SK-N-SH (cell line): ENCODE measurements around the gene NCBP2L. TPM values are rescaled to one million over a fixed set of nuclear protein-coding genes. Genes with fewer than 3 reads are reported as not detected.

Experiments used
- CTCF ChIA-PET: fragments of 300-600, 350-600 bp; formaldehyde crosslinking; extraction: SDS; loops from one replicate; lab custom pipeline; 2021; lab: Yijun Ruan, JAX
- POLR2A ChIA-PET: fragments of 350-600 bp; sonication (Branson Sonifier 250); formaldehyde crosslinking; extraction: SDS; loops from one replicate; lab custom pipeline; 2020; ENCODE audit warnings: antibody characterized with exemption, inconsistent platforms; lab: Yijun Ruan, JAX
- DNase-seq: peaks from one replicate; pipeline ENCODE4 v3.0.0; 2012
- H2AFZ ChIP-seq: fragments of 200-600 bp; sonication (generic); 2 replicates; pipeline ENCODE4 v1.8.1; 2016; ENCODE audit warnings: antibody characterized with exemption, mild to moderate bottlenecking, low read depth
- H3F3A ChIP-seq: fragments of 200-600 bp; sonication (generic); replicated peaks from 2 replicates; pipeline ENCODE3; 2016; ENCODE audit warnings: antibody characterized with exemption, mild to moderate bottlenecking; ENCODE audit not compliant: insufficient read depth
- H3K27ac ChIP-seq, 2 experiments: fragments of 200-500 bp in 1 of 2; fragments of 200-600 bp in 1 of 2; sonication (Bioruptor generic) in 1 of 2; sonication (generic), shearing (Covaris generic) in 1 of 2; 2 replicates each; pipeline versions ENCODE4 v1.5.1 to v1.6.1; 2014 to 2016; ENCODE audit warnings: low read depth in 2 of 2, inconsistent platforms in 1 of 2, low read length in 1 of 2, mild to moderate bottlenecking in 1 of 2, mixed read lengths in 1 of 2
- H3K27me3 ChIP-seq: fragments of 200-600 bp; sonication (generic), shearing (Covaris generic); 2 replicates; pipeline ENCODE4 v1.6.1; 2016; ENCODE audit warnings: mixed run types; ENCODE audit not compliant: insufficient read depth
- H3K36me3 ChIP-seq, 2 experiments: fragments of 200-500 bp in 1 of 2; fragments of 200-600 bp in 1 of 2; sonication (Bioruptor generic) in 1 of 2; sonication (generic) in 1 of 2; replicated peaks in 1 of 2; 2 replicates each; pipeline versions ENCODE3 to v1.5.1; 2014 to 2016; ENCODE audit warnings: low read length in 1 of 2, mild to moderate bottlenecking in 1 of 2; ENCODE audit not compliant: insufficient read depth in 2 of 2, control insufficient read depth in 1 of 2
- H3K4me1 ChIP-seq, 2 experiments: fragments of 200-500 bp in 1 of 2; fragments of 200-600 bp in 1 of 2; sonication (Bioruptor generic) in 1 of 2; sonication (generic), shearing (Covaris generic) in 1 of 2; 2 replicates each; pipeline versions ENCODE4 v1.5.1 to v1.6.1; 2014 to 2016; ENCODE audit warnings: low read depth in 1 of 2, low read length in 1 of 2, mixed run types in 1 of 2; ENCODE audit not compliant: insufficient read depth in 2 of 2, control insufficient read depth in 1 of 2
- H3K4me2 ChIP-seq: fragments of 200-600 bp; sonication (generic), shearing (Covaris generic); 2 replicates; pipeline ENCODE4 v1.6.1; 2017; ENCODE audit warnings: mixed run types
- H3K4me3 ChIP-seq, 2 experiments: fragments of 200-500 bp in 1 of 2; fragments of 200-600 bp in 1 of 2; sonication (Bioruptor generic) in 1 of 2; sonication (generic), shearing (Covaris generic) in 1 of 2; 2 replicates each; pipeline versions ENCODE4 v1.5.1 to v1.8.1; 2014 to 2016; ENCODE audit warnings: low read depth in 2 of 2, inconsistent platforms in 1 of 2, low read length in 1 of 2, mild to moderate bottlenecking in 1 of 2, mixed read lengths in 1 of 2, moderate library complexity in 1 of 2
- H3K79me2 ChIP-seq: fragments of 200-600 bp; sonication (generic); 2 replicates; pipeline ENCODE4 v1.8.1; 2017; ENCODE audit warnings: mild to moderate bottlenecking; ENCODE audit not compliant: insufficient read depth
- H3K9ac ChIP-seq: fragments of 200-600 bp; sonication (generic); 2 replicates; pipeline ENCODE4 v1.6.1; 2017; ENCODE audit warnings: mixed run types
- H3K9me2 ChIP-seq: fragments of 200-600 bp; sonication (generic); 2 replicates; pipeline ENCODE4 v1.6.1; 2017; ENCODE audit warnings: mixed run types
- H3K9me3 ChIP-seq: fragments of 200-600 bp; sonication (generic); 2 replicates; pipeline ENCODE4 v1.6.1; 2017; ENCODE audit warnings: mixed run types, mild to moderate bottlenecking, moderate library complexity
- H4K20me1 ChIP-seq: fragments of 200-600 bp; sonication (generic); 2 replicates; pipeline ENCODE4 v1.6.1; 2017; ENCODE audit warnings: mild to moderate bottlenecking, mixed run types; ENCODE audit not compliant: insufficient read depth
- ELF1 ChIP-seq: IDR thresholded peaks from 2 replicates; pipeline ENCODE4 v1.4.0; 2012
- EP300 ChIP-seq, 2 experiments: IDR thresholded peaks; 2 replicates each; pipeline versions ENCODE4 v1.4.0 to v1.6.1; 2012; ENCODE audit warnings: borderline replicate concordance in 1 of 2, low read depth in 1 of 2, low read length in 1 of 2
- EZH2phosphoT487 ChIP-seq: fragments of 200-600 bp; sonication (generic); IDR thresholded peaks from 2 replicates; pipeline ENCODE4 v1.6.1; 2017; ENCODE audit warnings: low read depth, mixed run types, mild to moderate bottlenecking, antibody characterized with exemption, moderate library complexity, borderline replicate concordance
- FOSL2 ChIP-seq: IDR thresholded peaks from 2 replicates; pipeline ENCODE4 v1.4.0; 2012; ENCODE audit warnings: low read depth, mild to moderate bottlenecking, moderate library complexity, borderline replicate concordance
- FOXJ3 ChIP-seq: sonication (generic); formaldehyde crosslinking; IDR thresholded peaks from 2 replicates; pipeline ENCODE4 v1.5.1; 2020; ENCODE audit warnings: mild to moderate bottlenecking, missing genetic modification reagents
- FOXM1 ChIP-seq: IDR thresholded peaks from 2 replicates; pipeline ENCODE4 v1.4.0; 2012; ENCODE audit warnings: low read depth, mild to moderate bottlenecking
- MEF2A ChIP-seq: IDR thresholded peaks from 2 replicates; pipeline ENCODE4 v1.4.0; 2012; ENCODE audit warnings: low read depth, borderline replicate concordance
- PBX3 ChIP-seq: IDR thresholded peaks from 2 replicates; pipeline ENCODE4; 2012
- POLR2AphosphoS5 ChIP-seq: IDR thresholded peaks from 2 replicates; pipeline ENCODE4 v1.6.1; 2012; ENCODE audit warnings: low read depth, low read length
- SIN3A ChIP-seq: IDR thresholded peaks from 2 replicates; pipeline ENCODE4 v1.6.1; 2012; ENCODE audit warnings: low read depth, mild to moderate bottlenecking, low read length, moderate library complexity, borderline replicate concordance
- SMC3 ChIP-seq: IDR thresholded peaks from 2 replicates; pipeline ENCODE4 v1.6.1; 2012; ENCODE audit warnings: low read depth, low read length, improper control_type of control experiment
- TAF1 ChIP-seq: IDR thresholded peaks from 2 replicates; pipeline ENCODE4 v1.6.1; 2012; ENCODE audit warnings: low read depth, mild to moderate bottlenecking, low read length, moderate library complexity, borderline replicate concordance
- TEAD4 ChIP-seq: IDR thresholded peaks from 2 replicates; pipeline ENCODE4 v1.4.0; 2012; ENCODE audit warnings: mild to moderate bottlenecking, borderline replicate concordance; ENCODE audit not compliant: insufficient read depth
- USF1 ChIP-seq: IDR thresholded peaks from 2 replicates; pipeline ENCODE4 v1.4.0; 2012; ENCODE audit warnings: low read depth, borderline replicate concordance
- YY1 ChIP-seq: IDR thresholded peaks from 2 replicates; pipeline ENCODE4 v1.4.0; 2012; ENCODE audit warnings: low read depth, mild to moderate bottlenecking
- WGBS: methylation state at CpG from one replicate; pipeline ENCODE4 v1.1.6; 2017; ENCODE audit warnings: low lambda C conversion rate; 5-methylcytosine and 5-hydroxymethylcytosine counted together
- polyA plus RNA-seq, 3 experiments: library from polyadenylated mRNA; depleted of rRNA; stranded (reverse); fragments of >200 nt; gene quantifications; 2 replicates each; pipeline ENCODE4 v1.2.3, GENCODE V29; 2012
- TF ChIP-seq, protein P1 (sequence below): IDR thresholded peaks from 2 replicates; pipeline ENCODE4 v1.4.0; 2012; ENCODE audit warnings: low read depth, borderline replicate concordance

NCBP2L gene
- polyA plus RNA-seq, 1 of the 3 experiments (the other 2 are of a cell fraction): not detected

- Histone ChIP-seq H3K36me3 (no peaks in the 10 kb centered on the region), H3K9me3 (no peaks in the 10 kb centered on the region), H3K9me2 (no peaks in the 10 kb centered on the region), H3K79me2 (no peaks in the 10 kb centered on the region), H3K27ac (no peak overlapping the region), H3F3A (no peaks in the 10 kb centered on the region), H4K20me1 (no peaks in the 10 kb centered on the region), H3K4me2 (no peak overlapping the region), H3K4me3 (no peak overlapping the region), H3K27me3 (peaks cover 36% of the 10 kb centered on the region)
- 39% methylated on average over 3 of the region's 3 CpGs for WGBS
- CTCF ChIA-PET: interaction anchor here (1.2 to 2.7 kb wide), 2 partner anchors 9 kb away, joined by 5 to 17 read pairs; partner anchors contain the start of gene NCBP2L
- POLR2A ChIA-PET: interaction anchor here (0.6 kb wide), 1 partner anchor 769 kb away, joined by 6 read pairs; no protein-coding TSS in a partner anchor
- no peak for DNase-seq
- TF ChIP-seq FOXM1 (no peak), TEAD4 (no peak), PBX3 (no peak)
- TF ChIP-seq, all 33 proteins: peak for 0
- Histone ChIP-seq H3K4me1 (no peaks in the 10 kb centered on the region), H2AFZ (no peak overlapping the region), H3K9ac (no peak overlapping the region)
These were observed 9.5 kb upstream of the NCBP2L start for GRCh38 chrX:107768051-107768450.

DNA sequence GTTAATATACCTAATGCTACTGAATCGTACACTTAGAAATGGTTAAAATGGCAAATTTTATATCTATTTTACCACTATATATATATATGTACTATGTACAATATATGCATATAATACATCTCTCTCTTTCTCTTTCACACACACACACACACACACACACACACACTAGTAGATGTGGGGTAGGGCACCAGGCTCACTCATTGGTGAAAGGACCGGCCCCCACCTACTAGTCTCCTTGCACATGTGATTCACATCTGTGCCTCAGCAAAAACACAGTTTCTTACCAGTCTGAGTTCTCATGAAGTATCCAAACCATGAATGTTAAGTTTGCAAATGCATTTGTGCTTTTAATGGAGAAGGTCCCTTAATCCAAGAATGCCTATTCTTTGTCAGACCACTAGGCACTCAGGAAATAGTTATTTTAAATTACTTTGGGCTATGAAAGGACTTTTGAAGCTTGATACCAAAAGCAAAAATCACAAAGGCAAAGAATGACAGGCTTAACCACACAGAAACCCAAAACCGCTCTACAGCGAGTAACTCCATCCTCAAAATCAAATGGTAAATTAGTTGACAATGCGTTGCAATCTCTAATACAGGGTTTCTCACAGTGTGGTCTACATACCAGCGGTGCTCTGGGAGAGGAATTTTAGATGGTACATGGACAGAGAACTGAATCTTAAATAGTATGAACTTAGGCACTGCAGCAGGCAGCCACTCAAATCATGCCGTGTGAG, 7.8 kb upstream of the NCBP2L start:
- DNase-seq: no peak
- POLR2A ChIA-PET: no interaction called here
- Histone ChIP-seq H3K9ac (no peak overlapping the region), H3F3A (no peaks in the 10 kb centered on the region), H4K20me1 (no peaks in the 10 kb centered on the region), H3K4me3 (no peak overlapping the region), H3K4me2 (no peak overlapping the region)
- TF ChIP-seq SIN3A (no peak), PBX3 (no peak), POLR2AphosphoS5 (no peak), SMC3 (no peak), TAF1 (no peak), FOSL2 (no peak), USF1 (no peak), EZH2phosphoT487 (no peak), FOXJ3 (CRISPR knock-in tag) (no peak), YY1 (no peak), MEF2A (no peak), TEAD4 (no peak), ELF1 (no peak), EP300 (IDR thresholded peaks at IDR 0.05; ENCODE audit: borderline replicate concordance in 1 of 2, low read depth in 1 of 2, low read length in 1 of 2) (no peak)
- TF ChIP-seq, protein P1, sequence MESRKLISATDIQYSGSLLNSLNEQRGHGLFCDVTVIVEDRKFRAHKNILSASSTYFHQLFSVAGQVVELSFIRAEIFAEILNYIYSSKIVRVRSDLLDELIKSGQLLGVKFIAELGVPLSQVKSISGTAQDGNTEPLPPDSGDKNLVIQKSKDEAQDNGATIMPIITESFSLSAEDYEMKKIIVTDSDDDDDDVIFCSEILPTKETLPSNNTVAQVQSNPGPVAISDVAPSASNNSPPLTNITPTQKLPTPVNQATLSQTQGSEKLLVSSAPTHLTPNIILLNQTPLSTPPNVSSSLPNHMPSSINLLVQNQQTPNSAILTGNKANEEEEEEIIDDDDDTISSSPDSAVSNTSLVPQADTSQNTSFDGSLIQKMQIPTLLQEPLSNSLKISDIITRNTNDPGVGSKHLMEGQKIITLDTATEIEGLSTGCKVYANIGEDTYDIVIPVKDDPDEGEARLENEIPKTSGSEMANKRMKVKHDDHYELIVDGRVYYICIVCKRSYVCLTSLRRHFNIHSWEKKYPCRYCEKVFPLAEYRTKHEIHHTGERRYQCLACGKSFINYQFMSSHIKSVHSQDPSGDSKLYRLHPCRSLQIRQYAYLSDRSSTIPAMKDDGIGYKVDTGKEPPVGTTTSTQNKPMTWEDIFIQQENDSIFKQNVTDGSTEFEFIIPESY: no peak
- TF ChIP-seq, all 33 proteins: peak for 0
- no peak overlapping the region for H2AFZ ChIP-seq
- CTCF ChIA-PET: interaction anchor here (1.0 to 1.3 kb wide), 2 partner anchors 9 to 110 kb away, joined by 3 to 8 read pairs; no protein-coding TSS in a partner anchor
- no peak overlapping the region for H3K27ac ChIP-seq
- no peaks in the 10 kb centered on the region for H3K4me1 ChIP-seq
- no peaks in the 10 kb centered on the region for H3K9me3 ChIP-seq
- no peaks in the 10 kb centered on the region for H3K36me3 ChIP-seq
- no peaks in the 10 kb centered on the region for H3K79me2 ChIP-seq
- H3K9me2 ChIP-seq: no peaks in the 10 kb centered on the region
- 35% methylated on average over 7 of the region's 7 CpGs for WGBS
- H3K27me3 ChIP-seq: peaks cover 53% of the 10 kb centered on the region
